Activated CD4-positive, alpha-beta T cell treated with anti-CD3 and anti-CD28 coated beads for 24 hours (primary cell): ENCODE results near the gene CMSS1.

Experiments
- DNase-seq, 2 donors: peaks; one replicate each; pipeline ENCODE4 v3.0.0-alpha.2; 2020; ENCODE audit warnings: low read depth in 2 of 2

The CMSS1 gene

DNA sequence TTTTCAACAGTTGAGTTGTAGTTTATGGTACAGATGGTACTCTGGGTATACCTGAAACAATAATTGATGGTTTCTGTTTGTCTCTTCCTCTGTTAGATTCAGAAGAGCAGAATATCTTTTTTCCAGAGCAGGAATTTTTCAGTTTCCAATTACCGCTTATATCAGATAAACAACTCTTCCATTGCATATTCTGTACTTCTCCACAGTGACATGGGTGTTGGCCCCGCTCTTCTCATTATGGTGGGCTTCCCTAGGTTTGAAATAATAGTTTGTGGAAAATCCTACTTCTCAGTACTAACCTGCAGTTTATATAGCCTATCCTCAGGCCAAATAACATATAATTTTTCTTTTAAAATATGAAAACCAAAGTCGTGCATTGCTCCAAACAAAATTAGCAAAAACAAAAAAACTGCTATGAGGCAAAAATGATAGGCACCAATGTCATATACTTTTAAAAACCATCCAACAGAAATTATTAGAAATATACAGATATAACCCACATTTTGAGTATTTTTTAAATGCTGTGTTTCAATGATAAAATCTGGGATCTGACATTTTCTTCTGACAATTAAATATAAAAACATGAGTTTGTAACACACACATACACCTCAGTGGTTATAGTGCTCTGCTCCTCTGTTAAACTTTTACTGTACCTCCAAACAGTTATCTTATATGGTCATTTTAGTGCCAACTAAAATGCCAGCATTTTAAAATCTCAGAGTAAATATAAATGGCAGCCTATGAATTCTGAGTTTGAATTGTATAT is 56.8 kb downstream of the CMSS1 start:
- DNase-seq: no peak

DNA sequence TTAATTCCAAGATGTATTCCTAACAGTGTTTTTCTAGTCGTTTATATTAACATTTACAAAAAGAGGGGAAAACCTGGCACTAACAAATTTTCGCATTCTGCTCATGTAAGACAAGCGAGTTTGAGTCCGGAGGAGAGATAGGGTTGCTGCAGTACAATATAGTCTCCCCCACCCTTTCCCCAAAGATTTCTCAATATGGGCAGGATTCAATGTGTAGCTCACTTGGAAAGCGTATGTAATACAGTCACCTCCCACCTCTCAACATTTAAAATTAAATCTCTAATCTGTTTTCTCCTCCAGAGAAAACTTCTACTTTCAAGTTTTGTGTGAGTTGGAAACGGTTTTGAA is 57.9 kb downstream of the CMSS1 start:
- DNase-seq: no peak

- DNase-seq: peak; percentile 31 to 33
Observed at GRCh38 chr3:99875929-99876841, 58.5 kb downstream of the CMSS1 start.

- no peak for DNase-seq
Observed at GRCh38 chr3:99877031-99877579, 59.4 kb downstream of the CMSS1 start.

DNA sequence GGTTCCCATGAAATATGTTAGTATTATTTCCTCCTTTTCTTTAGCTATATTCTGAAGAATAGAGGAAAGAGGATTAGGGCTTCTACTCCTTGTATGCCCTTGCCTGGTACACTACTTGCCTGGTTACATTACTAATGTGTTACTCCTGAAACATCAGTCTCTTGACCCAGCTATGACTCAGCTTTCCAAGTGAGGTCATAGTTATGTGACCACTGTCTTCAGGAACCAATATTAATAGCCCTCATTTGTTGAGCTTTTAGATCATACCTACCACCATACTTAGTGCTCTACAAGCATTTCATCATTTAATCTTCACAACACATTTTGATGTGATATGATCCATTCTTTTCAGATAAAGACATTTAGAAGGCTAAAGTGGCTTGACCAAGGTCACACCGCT is 60.3 kb downstream of the CMSS1 start:
- no peak for DNase-seq

DNA sequence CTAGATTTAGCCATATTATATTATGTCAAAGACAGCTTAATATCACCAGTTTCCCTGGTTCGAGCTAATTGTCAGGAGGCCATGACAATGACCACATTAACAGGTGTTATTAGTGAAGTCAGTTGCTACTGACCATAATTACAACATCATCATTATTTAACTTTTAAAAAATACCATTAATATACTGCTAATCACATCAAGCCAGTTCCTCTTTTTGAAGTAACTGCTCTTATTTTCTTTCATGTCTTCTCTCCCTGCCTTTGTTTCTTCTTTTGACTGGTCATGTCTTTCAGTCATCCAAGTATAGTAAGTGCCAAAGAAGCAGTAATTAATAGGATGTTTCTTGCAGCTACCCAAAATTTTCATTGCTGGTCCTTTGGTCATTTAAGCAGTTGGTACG is 61.6 kb downstream of the CMSS1 start:
- DNase-seq: no peak

DNA sequence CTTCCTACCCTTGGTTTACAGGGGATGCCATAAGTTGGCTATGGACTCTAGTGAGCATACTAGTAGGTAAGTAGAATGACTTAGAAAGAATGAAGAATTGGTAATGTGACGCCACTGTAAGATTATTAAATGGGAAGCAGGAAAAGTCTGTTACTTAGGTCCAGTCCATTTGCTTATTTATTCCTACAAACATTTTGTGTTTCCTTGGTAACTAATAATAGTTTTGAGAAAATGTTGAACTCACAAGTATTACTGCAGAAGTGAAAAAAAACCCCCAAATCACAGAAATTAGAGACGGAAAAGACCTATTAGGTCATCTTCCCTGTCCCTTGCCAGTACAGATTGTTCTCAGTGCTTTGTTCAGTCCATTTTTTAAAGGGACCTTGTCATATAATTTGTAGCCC is 63.5 kb downstream of the CMSS1 start:
- DNase-seq: no peak

- no peak for DNase-seq
Observed at GRCh38 chr3:99882436-99883137, 64.9 kb downstream of the CMSS1 start.

- DNase-seq: no peak
Observed at GRCh38 chr3:99883138-99883461, 65.4 kb downstream of the CMSS1 start.

- DNase-seq: no peak
Observed at GRCh38 chr3:99883693-99884092, 66.0 kb downstream of the CMSS1 start.

- no peak for DNase-seq
Observed at GRCh38 chr3:99884484-99884883, 66.8 kb downstream of the CMSS1 start.

DNA sequence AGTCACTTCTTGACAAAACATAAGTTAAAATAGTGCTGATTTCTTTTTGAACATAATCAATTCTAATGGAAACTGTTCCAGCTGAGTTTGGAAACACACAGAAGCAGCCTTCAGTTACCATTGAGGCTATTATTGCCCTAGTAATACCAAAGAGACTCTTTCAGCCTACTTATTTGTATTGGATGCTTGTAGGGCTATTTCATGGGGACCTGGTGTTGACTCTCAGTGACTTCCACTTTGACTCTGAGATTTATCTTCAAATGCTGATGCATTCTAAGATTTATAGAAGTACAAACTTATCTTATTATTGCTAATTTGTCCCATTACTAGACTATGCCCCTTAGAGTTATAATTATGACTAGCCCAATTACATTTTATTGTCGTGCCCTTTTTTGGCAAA is 67.4 kb downstream of the CMSS1 start:
- DNase-seq: no peak

GRCh38 chr3:99885851-99886250 is 68.2 kb downstream of the CMSS1 start:
- DNase-seq: no peak

- DNase-seq: no peak
Observed at GRCh38 chr3:99891610-99892285, 74.1 kb downstream of the CMSS1 start.

DNA sequence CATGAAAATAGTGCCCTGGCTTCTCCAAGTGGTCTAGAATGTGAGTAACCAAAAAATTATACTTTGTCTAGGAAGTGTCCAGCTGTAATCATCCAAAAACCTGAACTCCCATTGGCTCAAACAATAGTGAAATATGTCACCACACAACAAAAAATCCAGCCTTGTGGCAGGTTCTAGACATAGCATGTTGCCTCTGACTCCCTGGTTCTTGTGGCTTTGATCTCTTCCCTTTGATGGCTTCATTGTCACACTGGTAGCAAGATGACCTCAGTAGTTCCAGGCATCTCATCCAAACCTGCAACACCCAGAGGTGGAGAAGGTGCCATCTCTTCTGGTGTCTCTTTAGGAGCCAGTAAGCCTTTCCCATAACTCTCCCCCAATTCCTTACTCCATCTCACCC is 74.7 kb downstream of the CMSS1 start:
- no peak for DNase-seq

DNA sequence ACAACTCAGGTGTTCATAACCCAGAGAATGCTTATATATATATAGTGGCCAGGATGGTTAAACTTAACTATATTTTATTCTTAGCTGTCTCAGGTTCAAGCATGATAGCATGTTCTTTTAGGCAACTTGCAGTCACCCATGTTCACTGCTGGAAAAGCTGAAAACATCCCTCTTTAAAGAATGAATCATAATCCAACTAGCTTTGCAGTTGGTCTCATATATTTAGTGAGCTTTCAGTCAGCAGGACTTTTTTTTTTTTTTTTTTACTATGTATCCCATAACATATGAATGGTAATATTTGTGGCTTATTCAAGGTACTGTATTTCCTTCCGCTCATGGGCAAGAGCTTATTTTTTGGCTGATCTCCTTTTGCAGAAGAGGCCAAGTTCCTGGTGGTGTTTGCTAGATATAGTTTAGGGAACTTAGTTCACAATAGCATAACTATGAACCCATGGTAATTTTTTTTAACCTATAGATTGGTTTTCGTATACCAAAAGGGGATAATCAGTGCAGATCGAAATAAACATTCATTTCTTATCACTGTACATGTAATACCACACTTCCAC is 77.6 kb downstream of the CMSS1 start:
- DNase-seq: no peak

- no peak for DNase-seq
Observed at GRCh38 chr3:99895703-99896441, 78.2 kb downstream of the CMSS1 start.

- no peak for DNase-seq
Observed at GRCh38 chr3:99896482-99896881, 78.8 kb downstream of the CMSS1 start.

DNA sequence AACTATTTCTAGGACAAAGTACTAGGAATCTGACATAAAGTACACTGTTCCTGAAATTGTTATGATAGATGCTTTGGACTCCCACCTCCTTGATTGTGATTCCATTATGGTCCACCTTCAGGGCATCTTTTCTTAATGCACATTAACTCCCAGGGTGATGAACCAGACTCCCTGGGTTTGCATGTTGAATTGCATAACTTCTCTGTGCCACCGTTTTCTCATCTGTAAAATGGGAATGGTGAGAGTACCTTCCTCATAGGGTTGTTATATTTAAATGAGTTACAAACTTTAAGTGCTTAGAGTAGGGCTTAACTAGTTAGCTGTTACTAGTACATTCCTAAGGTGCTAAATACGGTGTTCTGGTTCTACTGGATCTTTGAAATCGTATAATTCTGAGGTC is 81.9 kb downstream of the CMSS1 start:
- no peak for DNase-seq

DNA sequence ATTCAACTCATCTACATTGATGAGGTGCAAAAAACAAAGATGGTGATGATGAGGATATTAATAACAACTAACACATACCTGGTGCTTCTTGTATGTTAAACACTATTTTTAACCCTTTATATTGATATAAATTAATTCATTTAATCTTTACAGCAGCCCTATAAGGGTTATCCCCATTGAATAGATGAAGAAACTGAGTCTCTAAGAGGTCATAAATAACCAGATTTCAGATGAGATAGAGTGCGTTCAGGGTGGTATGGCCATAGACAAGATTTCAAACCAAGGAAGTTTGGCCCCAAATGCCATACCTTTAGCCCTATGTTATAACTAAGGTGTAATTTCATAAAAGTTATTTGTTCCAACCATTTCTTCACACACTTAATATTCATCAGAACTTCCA is 82.6 kb downstream of the CMSS1 start:
- DNase-seq: no peak
